CD4-positive, alpha-beta T cell treated with Interferon alpha-2 for 1 hour (primary cell): ENCODE measurements around the gene ACVR1B.

ENCODE experiments used
- DNase-seq, 2 donors: peaks; one replicate each; pipeline ENCODE4 v3.0.0-alpha.2; 2020 to 2022

The ACVR1B gene

DNA sequence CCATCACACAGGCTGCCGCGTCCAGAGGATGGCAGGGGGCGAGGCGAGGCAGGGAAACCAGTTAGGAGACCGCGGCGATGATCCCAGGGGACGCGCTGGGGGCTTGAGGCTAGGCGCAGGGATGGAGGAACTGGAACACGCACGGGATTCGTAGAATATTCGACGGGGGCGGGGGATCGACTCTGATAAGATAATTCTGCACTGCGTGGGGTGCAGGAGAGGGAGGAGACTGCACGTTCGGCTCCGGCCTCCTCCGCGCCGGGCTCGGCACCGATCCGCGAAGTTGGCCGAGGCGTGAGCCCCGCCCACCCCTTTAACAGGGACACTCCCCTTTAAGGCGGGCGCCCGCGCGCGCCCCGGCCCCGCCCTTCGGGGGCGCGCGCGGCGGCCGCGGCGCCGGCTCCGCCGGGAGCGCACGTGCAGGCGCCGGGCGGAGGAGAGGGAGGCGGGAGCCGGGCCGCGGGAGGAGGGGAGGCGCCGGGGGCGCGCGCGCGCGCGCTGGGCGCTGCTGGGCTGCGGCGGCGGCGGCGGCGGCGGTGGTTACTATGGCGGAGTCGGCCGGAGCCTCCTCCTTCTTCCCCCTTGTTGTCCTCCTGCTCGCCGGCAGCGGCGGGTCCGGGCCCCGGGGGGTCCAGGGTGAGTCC lies at the start of gene ACVR1B:
Gene ACVR1B (plus strand): TSS at position 501 of the 644 bp plus-strand sequence. CDS start 45 bp downstream, at position 546.
- DNase-seq, result peak; percentile 90 to 93

DNA sequence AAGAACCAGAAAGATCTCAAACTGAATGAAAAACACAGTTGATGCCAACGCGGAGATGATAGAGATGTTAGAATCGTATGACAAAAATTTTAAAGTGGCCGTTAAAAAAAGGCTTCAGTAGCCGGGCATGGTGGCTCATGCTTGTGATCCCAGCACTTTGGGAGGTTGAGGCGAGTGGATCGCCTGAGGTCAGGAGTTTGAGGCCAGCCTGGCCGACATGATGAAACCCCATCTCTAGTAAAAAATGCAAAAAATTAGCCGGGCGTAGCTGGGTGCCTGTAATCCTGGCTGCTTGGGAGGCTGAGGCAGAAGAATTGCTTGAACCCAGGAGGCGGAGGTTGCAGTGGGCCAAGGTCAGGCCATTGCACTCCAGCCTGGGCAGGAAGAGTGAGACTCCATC lies 49.6 kb upstream of the ACVR1B start:
- no peak for DNase-seq

DNA sequence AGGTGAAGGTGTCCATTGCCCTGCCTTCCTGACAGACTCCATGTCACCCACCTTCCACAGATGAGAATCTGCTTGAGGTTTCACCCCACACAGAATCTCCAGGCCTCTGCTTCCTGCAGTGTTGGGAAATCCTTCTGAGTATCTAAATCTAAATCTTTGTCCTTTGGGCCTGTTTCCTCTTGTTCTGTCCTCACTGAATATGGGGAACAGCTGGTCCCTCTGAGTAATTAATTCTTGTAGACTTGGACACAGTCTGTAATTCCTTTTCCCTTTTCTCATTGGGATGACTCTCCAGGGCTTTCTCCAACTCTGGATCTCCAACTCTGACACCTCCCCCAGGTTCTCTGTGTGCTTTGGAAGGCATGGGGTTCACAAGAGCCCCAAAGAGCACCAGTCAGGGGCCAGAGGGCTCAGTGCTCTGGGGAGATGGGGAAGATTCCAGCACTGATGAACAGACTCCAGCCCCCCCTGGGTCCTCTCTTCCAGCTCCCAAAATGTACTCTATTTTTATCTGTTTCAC lies 46.5 kb upstream of the ACVR1B start:
- DNase-seq, result no peak

DNA sequence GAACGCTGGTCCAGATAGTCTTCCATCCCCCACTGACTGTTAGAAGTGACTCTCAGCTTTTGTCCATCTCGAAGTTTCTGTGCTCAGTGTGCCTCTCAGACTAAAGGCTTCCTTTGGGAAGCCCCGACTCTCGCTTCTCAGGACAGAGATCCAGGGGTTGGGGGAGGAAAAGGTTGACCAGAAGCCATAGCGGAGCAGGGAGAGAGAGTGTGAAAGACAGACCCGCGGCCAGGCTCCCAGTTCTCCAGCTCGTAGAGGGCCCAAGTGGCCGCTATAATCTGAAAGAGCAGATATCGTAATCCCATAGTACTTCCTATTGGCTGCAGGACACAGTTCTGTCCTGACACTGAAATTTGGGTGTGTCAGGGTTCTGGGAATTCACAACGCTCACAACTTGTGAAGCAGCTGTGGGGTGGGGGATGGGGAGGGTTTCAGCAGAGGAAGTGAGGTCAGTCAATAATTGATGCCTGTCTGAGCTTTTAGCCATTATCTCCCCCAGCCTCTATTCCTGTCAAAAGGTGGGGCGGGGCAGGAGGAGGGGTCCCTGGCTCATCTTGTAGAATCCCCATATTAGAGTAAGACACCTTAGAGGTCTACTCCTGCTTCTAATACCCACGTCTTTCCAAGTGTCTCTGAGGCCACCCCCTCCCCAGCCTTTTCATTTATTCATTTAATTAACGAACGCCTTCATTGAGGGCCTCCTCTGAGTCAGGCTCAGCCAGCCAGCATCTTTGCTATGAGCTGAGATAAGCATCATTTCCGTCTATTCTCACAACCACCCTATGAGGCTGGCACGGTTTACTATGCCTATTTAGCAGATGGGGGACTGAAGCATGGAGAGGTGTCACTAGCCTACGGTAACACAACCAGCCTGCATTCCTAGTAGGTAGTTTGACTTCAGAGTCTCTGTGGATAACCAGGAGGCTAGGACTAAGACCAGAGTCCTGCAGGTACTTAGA lies 45.7 kb upstream of the ACVR1B start:
- peak in 1 of 2 donors; percentile 35 for DNase-seq

GRCh38 chr12:51906430-51907082 lies 44.9 kb upstream of the ACVR1B start:
- DNase-seq, result no peak

DNA sequence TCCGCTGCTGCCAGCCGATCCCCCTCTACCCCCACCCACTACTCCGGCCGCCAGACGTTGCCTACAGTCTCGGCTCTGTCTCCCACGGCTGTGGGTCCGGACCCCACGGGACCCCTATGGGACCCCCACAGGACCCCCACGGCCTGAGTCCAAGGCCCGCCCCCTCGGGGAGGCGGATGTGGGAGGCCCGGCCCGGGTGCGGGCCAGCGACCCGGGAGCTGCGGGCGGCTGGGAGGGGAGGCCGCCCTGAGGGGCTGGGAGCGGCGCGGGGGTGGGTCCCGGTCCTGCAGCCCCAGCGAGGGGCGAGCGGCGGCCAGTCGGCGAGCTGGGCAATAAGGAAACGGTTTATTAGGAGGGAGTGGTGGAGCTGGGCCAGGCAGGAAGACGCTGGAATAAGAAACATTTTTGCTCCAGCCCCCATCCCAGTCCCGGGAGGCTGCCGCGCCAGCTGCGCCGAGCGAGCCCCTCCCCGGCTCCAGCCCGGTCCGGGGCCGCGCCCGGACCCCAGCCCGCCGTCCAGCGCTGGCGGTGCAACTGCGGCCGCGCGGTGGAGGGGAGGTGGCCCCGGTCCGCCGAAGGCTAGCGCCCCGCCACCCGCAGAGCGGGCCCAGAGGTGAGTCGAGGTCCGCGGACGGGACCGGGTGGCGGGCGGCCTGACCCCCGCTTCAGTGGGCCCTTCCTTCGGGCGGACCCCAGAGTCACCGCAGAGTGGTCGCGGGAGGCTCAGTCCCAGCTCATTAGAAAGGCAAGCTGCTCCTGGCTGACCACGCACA lies 44.2 kb upstream of the ACVR1B start, which contains the start of gene ACVRL1:
Gene ACVRL1 (plus strand): TSS at position 422 of the 773 bp plus-strand sequence. CDS start 4,971 bp downstream, outside the sequence.
- DNase-seq, result no peak

DNA sequence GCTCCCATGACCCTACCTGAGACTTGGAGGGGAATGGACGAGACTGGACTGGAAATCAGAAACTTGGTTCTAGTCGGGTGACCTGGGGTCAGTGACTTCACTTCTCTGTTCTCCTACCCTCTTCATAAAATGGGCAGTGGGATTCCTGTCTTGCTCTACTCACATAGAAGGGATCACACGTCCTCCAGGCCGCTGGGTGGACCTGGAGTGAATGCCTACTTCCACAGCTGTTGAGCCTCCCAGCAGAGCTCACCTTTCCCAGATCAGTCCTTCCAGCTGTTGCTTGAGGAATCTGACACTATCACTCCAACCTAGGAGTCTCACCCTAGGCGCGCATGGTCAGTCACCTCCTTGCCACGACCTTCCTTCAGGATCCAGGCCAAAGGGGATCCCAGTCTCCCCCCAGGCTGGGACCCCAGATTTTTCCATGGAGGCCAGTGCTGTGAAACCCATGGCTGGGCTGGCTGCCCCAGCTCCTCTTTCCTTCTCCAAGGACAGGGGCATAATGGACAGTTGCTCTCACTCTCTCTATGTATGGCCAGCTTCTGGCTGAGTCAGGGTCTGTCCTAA lies 43.6 kb upstream of the ACVR1B start:
- DNase-seq, result no peak

DNA sequence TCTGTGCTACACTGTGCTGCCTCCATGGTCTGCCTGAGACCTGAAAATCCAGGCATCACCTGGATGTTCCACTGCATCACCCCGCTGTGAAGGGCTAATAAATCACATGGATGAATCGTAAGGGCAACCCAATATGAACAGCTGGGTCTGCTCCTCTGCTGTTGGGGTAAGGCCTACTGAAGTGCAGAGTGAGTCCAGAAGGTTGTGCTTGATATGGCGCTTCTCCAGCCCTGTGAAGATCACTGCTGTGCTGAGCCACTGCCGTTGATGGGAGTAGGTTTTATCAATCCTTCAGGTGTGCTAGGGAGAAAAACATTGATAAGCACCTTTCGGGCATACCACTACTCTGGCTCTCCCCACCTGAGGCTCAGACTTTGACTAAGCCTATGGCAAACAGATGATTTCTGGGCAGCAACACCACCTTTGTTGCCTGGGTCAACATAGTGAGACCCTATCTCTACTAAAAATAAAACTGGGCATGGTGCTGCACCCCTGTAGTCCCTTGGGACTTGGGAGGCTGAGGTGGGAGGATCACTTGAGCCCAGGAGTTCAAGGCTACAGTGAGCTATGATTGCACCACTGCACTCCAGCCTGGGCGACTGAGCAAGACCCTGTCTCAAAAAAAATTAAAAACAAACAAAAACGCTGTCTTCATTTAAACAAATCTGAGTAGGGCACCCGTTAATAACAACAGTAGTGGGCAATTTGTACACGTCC lies 42.5 kb upstream of the ACVR1B start:
- DNase-seq, result no peak

DNA sequence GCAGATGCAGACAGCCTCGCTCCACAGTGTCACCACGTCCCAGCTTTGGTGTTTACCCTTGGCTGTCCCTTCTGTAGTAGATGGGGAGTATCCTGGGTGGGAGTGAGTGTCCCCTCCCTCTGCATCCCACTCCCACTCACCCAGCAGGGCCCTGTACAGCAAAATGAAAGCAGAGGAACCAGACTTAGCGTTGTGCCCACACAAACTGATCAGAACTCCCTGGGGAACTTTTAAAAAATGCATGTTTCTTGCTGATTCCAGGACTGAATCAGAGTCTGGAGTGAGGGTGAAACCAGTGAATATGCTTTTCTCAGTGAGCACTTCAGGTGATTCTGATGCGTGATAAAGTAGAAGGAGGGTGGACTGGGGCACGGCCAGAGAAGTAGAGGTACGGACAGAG lies 41.3 kb upstream of the ACVR1B start:
- DNase-seq, result no peak

DNA sequence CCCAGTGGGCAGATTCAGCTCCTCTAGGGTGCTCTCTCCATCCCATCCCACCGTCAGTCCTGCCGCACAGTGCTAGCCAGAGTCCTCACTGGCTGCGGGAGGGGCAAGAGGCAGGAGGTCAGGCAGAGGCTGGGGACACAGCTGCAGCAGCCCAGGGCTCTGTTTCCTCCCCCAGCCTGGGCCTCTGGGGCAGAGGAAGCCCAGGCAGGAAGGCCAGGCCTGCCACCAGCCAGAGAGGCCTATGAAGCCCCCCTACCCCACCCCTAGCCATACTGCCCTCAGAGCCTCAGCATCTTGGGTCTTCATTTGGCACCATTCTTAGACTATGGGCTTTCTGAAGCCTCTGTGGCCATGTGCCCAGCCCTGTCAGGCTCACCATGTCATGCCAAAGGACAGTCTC lies 40.8 kb upstream of the ACVR1B start:
- DNase-seq, result no peak

- no peak for DNase-seq
Measured at GRCh38 chr12:51911307-51911706, 40.2 kb upstream of the ACVR1B start.

- peak in 1 of 2 donors; percentile 12 for DNase-seq
Measured at GRCh38 chr12:51911788-51912711, 39.4 kb upstream of the ACVR1B start.

- DNase-seq, result no peak
Measured at GRCh38 chr12:51913071-51914033, 38.1 kb upstream of the ACVR1B start.

GRCh38 chr12:51914034-51914923 lies 37.2 kb upstream of the ACVR1B start:
- no peak for DNase-seq

DNA sequence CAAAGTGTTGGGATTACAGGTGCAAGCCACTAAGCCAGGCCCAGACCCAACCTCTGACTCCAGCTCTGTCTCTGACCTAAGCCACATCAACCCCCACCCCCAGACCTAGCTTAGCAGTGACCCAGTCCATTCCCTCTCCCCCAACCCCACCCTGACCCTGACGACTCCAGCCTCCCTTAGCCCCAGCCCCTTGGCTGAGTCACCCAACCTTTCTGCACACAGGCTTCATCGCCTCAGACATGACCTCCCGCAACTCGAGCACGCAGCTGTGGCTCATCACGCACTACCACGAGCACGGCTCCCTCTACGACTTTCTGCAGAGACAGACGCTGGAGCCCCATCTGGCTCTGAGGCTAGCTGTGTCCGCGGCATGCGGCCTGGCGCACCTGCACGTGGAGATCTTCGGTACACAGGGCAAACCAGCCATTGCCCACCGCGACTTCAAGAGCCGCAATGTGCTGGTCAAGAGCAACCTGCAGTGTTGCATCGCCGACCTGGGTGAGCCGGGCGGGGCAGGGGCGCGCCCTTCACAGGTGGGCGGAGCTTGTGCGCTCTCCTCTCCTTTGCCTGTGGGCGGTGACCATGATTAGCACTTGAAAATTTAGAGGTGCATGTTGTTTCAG lies 36.4 kb upstream of the ACVR1B start:
- DNase-seq, result no peak

DNA sequence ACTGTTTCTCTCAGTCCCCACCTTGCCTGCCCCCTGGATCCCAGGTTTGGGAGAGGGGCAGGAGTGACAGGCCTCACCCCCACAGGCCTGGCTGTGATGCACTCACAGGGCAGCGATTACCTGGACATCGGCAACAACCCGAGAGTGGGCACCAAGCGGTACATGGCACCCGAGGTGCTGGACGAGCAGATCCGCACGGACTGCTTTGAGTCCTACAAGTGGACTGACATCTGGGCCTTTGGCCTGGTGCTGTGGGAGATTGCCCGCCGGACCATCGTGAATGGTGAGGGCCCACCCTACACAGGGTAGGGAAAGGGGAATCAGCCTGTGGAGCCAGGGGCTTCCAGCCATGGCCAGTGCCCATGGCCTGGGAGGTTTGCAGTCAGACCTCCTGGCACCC lies 35.5 kb upstream of the ACVR1B start:
- no peak for DNase-seq

GRCh38 chr12:51917041-51917590 lies 34.4 kb upstream of the ACVR1B start:
- DNase-seq, result no peak
